Measurements from ENCODE around the gene FOSB.

Gene FOSB

DNA sequence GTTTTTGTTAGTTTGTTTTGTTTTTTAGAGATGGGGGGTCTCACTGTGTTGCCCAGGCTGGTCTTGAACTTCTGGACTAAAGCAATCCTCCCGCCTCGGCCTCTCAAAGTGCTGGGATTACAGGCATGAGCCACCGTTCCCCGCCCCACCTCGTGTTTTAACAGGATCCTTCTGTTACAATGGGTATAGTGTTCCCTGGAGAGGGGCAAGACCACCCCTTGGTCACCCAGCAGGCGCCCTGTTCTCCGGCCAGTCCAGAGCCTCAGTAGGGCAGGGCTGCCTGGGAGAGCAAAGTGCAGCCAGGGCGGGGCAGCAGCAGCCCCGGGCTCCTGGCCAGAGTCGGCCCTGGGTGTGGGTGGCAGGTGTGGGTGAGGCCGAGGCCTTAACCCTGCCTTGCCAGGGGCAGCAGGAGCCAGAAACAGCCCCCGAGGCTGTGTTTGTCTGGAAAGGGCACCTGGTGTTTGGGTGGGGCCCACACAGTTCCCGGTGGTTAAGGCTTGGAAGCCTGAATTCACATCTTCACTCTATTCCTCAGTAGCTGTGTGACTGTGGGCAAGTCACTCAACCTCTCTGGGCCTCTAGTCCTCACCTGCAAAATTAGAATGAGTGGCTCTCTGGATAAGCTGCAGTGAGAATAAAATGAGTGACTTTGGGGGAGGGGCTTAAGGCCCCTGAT, 46.7 kb downstream of the FOSB start:
- Histone ChIP-seq H3K27me3 (ENCODE audit: control insufficient read depth, insufficient read depth, low read length) (no peaks in the 10 kb centered on the region), H3K9me3 (ENCODE audit: control insufficient read depth, insufficient read depth, low read length) (no peaks in the 10 kb centered on the region), H3K27ac (ENCODE audit: low read length) (no peak overlapping the region), H3K4me3 (ENCODE audit: low read length) (no peak overlapping the region), H3K4me1 (ENCODE audit: control insufficient read depth, insufficient read depth, low read length) (no peaks in the 10 kb centered on the region; the same call in 1 of the 2 replicates), H3K36me3 (ENCODE audit: control insufficient read depth, insufficient read depth, low read length) (peaks cover 11% of the 10 kb centered on the region)
- no CpG with 5 or more reads among the region's 13 CpGs for WGBS (ENCODE audit: insufficient coverage, insufficient read length)
- DNase-seq (ENCODE audit: low read depth, low spot score): no peak

DNA sequence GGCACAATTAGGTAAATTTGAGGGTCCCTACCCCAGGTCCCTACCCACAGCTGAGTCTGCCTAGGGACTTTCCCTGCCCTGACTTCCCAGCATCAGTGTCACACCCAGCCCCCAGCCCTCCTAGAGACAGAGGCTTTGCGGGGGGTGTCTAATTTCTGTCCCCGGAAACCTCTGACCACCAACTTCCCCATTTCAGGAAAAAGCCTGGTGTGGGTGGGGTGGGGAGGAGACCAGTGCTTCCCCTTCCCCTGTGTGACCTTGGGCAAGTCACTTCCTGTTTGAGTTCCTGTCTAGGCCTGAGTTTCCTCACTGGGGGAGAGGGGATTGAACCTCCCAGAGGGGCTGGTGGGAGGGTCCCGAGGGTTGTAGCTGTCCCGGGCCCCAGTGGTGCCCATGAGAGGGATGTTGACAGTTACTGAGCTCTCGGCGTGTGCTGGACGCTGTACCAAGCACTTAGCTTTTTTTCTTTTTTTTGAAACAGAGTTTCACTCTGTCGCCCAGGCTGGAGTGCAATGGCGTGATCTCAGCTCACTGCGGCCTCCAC, 47.4 kb downstream of the FOSB start:
- no CpG with 5 or more reads among the region's 10 CpGs for WGBS (ENCODE audit: insufficient coverage, insufficient read length)
- H3K36me3 ChIP-seq (ENCODE audit: control insufficient read depth, insufficient read depth, low read length): peaks cover 14% of the 10 kb centered on the region
- no peaks in the 10 kb centered on the region for H3K27me3 ChIP-seq (ENCODE audit: control insufficient read depth, insufficient read depth, low read length)
- H3K4me1 ChIP-seq (ENCODE audit: control insufficient read depth, insufficient read depth, low read length): no peaks in the 10 kb centered on the region; the same call in 1 of the 2 replicates
- no peak overlapping the region for H3K4me3 ChIP-seq (ENCODE audit: low read length)
- DNase-seq (ENCODE audit: low read depth, low spot score): no peak
- H3K9me3 ChIP-seq (ENCODE audit: control insufficient read depth, insufficient read depth, low read length): no peaks in the 10 kb centered on the region
- no peak overlapping the region for H3K27ac ChIP-seq (ENCODE audit: low read length)

DNA sequence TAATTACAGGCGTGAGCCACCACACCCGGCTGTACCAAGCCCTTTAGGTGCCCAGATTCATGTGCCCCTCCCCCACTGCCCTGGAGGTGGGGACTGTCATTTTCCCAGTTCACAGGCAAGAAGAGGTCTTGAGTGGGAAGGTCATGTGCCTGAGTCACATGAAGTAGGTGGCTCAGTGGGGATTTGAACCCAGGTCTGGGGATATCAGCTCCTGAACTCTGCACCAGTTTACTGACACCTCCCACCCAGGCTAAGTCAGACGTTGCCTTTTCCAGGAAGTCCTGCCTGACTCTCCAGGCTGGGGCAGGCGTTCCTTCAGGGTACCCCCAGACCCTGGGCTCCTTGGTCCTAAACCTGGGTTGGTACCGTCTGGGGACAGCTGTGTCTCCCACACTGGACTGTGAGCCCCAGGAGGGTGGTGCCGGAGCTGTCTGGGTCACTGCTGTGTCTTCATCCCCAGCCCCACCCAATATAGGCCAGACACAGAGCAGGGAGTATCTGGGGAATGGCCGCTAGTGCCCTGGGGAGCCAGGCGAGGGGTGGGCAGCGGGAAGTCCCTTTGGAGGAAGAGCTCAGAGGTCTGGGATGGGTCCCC, 48.1 kb downstream of the FOSB start:
- Histone ChIP-seq H3K4me1 (ENCODE audit: control insufficient read depth, insufficient read depth, low read length) (no peaks in the 10 kb centered on the region; the same call in 1 of the 2 replicates), H3K36me3 (ENCODE audit: control insufficient read depth, insufficient read depth, low read length) (peaks cover 18% of the 10 kb centered on the region), H3K27me3 (ENCODE audit: control insufficient read depth, insufficient read depth, low read length) (no peaks in the 10 kb centered on the region), H3K9me3 (ENCODE audit: control insufficient read depth, insufficient read depth, low read length) (no peaks in the 10 kb centered on the region), H3K4me3 (ENCODE audit: low read length) (no peak overlapping the region), H3K27ac (ENCODE audit: low read length) (no peak overlapping the region)
- no peak for DNase-seq (ENCODE audit: low read depth, low spot score)
- no CpG with 5 or more reads among the region's 9 CpGs for WGBS (ENCODE audit: insufficient coverage, insufficient read length)

DNA sequence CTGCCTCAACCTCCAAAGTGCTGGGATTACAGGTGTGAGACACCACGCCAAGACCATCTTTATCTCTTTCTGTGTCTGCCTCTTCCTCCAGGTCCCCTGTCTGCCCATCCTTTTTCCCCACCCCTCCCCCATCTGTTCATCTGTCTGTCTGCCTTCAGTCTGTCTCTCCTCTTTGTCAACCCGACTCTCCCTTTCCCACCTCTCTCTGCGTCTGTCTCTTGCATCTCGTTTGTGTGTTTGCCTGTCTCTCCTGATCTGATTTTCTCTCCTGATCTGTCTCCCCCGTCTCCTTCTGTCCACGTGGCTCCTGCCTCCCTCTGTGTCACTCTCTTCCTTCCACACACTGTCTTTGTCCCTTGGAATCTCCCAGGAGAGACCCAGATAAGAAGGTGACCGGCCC, 49.4 kb downstream of the FOSB start:
- H3K9me3 ChIP-seq (ENCODE audit: control insufficient read depth, insufficient read depth, low read length): no peaks in the 10 kb centered on the region
- DNase-seq (ENCODE audit: low read depth, low spot score): no peak
- WGBS (ENCODE audit: insufficient coverage, insufficient read length): no CpG with 5 or more reads among the region's 7 CpGs
- peaks cover 22% of the 10 kb centered on the region for H3K36me3 ChIP-seq (ENCODE audit: control insufficient read depth, insufficient read depth, low read length)
- no peak overlapping the region for H3K4me3 ChIP-seq (ENCODE audit: low read length)
- no peak overlapping the region for H3K27ac ChIP-seq (ENCODE audit: low read length)
- H3K27me3 ChIP-seq (ENCODE audit: control insufficient read depth, insufficient read depth, low read length): no peaks in the 10 kb centered on the region
- H3K4me1 ChIP-seq (ENCODE audit: control insufficient read depth, insufficient read depth, low read length): no peaks in the 10 kb centered on the region; the same call in 1 of the 2 replicates

DNA sequence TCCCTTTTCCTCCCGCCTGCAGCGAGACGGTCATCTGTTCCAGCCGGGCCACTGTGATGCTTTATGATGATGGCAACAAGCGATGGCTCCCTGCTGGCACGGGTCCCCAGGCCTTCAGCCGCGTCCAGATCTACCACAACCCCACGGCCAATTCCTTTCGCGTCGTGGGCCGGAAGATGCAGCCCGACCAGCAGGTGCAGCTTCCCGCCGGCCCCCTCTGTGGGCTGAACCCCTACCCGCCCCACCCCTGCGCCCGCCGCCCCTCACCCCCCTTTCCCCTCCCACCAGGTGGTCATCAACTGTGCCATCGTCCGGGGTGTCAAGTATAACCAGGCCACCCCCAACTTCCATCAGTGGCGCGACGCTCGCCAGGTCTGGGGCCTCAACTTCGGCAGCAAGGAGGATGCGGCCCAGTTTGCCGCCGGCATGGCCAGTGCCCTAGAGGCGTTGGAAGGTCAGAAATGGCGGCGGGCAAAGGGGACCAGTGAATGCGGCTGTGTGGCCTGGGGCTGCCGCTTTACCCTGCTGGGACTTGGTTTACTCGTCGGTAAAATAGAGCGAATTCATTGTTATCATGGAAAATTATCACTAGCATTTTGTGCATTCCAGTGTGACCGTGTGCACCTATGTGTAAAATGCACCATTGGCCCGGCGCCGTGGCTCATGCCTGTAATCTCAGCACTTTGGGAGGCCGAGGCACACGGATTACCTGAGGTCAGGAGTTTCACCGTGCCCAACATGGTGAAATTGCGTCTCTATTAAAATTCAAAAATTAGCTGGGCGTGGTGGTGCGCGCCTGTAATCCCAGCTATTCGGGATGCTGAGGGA, 50.1 kb downstream of the FOSB start:
- DNase-seq (ENCODE audit: low read depth, low spot score): no peak
- no peaks in the 10 kb centered on the region; the same call in 1 of the 2 replicates for H3K4me1 ChIP-seq (ENCODE audit: control insufficient read depth, insufficient read depth, low read length)
- H3K36me3 ChIP-seq (ENCODE audit: control insufficient read depth, insufficient read depth, low read length): peaks cover 22% of the 10 kb centered on the region
- H3K27ac ChIP-seq (ENCODE audit: low read length): no peak overlapping the region
- no peaks in the 10 kb centered on the region for H3K27me3 ChIP-seq (ENCODE audit: control insufficient read depth, insufficient read depth, low read length)
- no peaks in the 10 kb centered on the region for H3K9me3 ChIP-seq (ENCODE audit: control insufficient read depth, insufficient read depth, low read length)
- H3K4me3 ChIP-seq (ENCODE audit: low read length): no peak overlapping the region
- WGBS (ENCODE audit: insufficient coverage, insufficient read length): no CpG with 5 or more reads among the region's 50 CpGs

DNA sequence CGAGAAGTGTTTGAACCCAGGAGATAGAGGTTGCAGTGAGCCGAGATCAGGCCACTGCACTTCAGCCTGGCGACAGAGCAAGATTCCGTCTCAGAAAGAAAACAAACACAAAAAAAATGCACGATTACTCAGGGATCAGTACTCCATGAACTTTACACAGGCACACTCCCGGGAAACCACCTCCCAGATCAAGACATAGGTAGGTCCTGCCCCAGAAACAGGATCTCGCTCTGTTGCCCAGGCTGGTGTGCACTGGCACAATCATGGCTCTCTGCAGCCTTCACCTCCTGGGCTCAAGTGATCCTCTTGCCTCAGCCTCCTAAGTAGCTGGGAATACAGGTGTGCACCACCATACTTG, 50.7 kb downstream of the FOSB start:
- peaks cover 22% of the 10 kb centered on the region for H3K36me3 ChIP-seq (ENCODE audit: control insufficient read depth, insufficient read depth, low read length)
- no CpG with 5 or more reads among the region's 7 CpGs for WGBS (ENCODE audit: insufficient coverage, insufficient read length)
- no peaks in the 10 kb centered on the region; the same call in none of the 2 replicates for H3K4me1 ChIP-seq (ENCODE audit: control insufficient read depth, insufficient read depth, low read length)

DNA sequence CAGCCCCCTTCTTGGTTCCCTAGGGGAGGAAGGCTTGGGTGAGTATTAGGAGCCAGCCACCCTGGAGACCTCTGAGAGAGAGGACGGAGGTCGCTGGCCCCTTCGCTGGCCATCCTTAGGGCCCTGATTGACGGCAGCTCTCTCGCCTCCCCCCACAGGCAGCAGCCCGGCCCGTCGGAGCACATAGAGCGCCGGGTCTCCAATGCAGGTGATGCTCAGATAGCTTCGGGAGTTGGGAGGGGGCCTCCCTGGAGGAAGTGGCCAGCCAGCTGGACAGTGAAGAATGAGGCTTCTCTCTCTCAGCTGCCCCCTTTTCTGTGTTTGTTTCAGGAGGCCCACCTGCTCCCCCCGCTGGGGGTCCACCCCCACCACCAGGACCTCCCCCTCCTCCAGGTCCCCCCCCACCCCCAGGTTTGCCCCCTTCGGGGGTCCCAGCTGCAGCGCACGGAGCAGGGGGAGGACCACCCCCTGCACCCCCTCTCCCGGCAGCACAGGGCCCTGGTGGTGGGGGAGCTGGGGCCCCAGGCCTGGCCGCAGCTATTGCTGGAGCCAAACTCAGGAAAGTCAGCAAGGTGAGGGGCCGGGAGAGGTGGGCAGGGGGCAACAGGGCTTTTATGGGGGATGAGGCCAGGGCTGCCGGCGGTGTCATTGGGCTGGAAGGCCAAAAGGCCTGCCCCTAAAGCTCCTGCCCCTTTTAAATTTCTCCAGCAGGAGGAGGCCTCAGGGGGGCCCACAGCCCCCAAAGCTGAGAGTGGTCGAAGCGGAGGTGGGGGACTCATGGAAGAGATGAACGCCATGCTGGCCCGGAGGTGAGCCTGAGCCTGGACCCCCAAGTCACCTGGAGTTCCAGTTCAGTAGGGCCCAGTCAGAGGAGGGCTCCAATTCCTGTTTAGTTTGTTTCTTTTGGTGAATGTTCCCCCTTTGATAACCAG, 54.5 kb downstream of the FOSB start:
- no peak overlapping the region for H3K4me3 ChIP-seq (ENCODE audit: low read length)
- WGBS (ENCODE audit: insufficient coverage, insufficient read length): no CpG with 5 or more reads among the region's 24 CpGs
- H3K4me1 ChIP-seq (ENCODE audit: control insufficient read depth, insufficient read depth, low read length): peaks cover 1% of the 10 kb centered on the region; the same call in 1 of the 2 replicates
- H3K36me3 ChIP-seq (ENCODE audit: control insufficient read depth, insufficient read depth, low read length): peaks cover 35% of the 10 kb centered on the region
- H3K27ac ChIP-seq (ENCODE audit: low read length): no peak overlapping the region
- no peak for DNase-seq (ENCODE audit: low read depth, low spot score)
- H3K9me3 ChIP-seq (ENCODE audit: control insufficient read depth, insufficient read depth, low read length): no peaks in the 10 kb centered on the region
- no peaks in the 10 kb centered on the region for H3K27me3 ChIP-seq (ENCODE audit: control insufficient read depth, insufficient read depth, low read length)

More for the DNA sequence above, 50.7 kb downstream of the FOSB start:
- Histone ChIP-seq H3K4me3 (ENCODE audit: low read length) (no peak overlapping the region), H3K9me3 (ENCODE audit: control insufficient read depth, insufficient read depth, low read length) (no peaks in the 10 kb centered on the region), H3K27ac (ENCODE audit: low read length) (no peak overlapping the region), H3K27me3 (ENCODE audit: control insufficient read depth, insufficient read depth, low read length) (no peaks in the 10 kb centered on the region)
- DNase-seq (ENCODE audit: low read depth, low spot score): no peak

DNA sequence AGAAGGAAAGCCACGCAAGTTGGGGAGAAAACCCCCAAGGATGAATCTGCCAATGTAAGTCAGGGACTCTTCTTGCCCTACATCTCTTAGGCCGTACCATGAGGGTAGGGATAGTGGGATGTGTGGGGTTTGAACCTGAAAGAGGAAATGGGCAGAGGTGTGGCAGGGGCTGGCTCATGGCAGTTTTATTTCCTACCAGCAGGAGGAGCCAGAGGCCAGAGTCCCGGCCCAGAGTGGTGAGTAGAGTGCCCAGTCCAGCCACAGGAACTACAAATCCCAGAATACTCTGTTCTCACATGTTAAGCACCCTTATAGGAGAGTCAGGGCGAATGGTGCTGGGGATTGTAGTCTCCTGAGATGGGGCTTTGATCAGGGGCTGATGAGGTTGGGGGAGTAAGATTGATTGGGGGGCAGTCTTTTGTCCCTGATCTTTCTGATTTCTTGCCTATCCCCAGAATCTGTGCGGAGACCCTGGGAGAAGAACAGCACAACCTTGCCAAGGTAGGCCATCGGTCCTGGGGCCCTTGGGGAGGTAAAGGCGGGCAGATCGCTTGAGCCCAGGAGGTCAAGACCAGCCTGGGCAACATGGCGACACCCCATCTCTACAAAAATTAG, 56.0 kb downstream of the FOSB start:
- WGBS (ENCODE audit: insufficient coverage, insufficient read length): no CpG with 5 or more reads among the region's 9 CpGs
- H3K27ac ChIP-seq (ENCODE audit: low read length): no peak overlapping the region
- no peaks in the 10 kb centered on the region for H3K9me3 ChIP-seq (ENCODE audit: control insufficient read depth, insufficient read depth, low read length)
- peaks cover 6% of the 10 kb centered on the region for H3K4me1 ChIP-seq (ENCODE audit: control insufficient read depth, insufficient read depth, low read length)
- peak; percentile 72 for DNase-seq (ENCODE audit: low read depth, low spot score)
- H3K36me3 ChIP-seq (ENCODE audit: control insufficient read depth, insufficient read depth, low read length): peaks cover 24% of the 10 kb centered on the region
- H3K4me3 ChIP-seq (ENCODE audit: low read length): no peak overlapping the region
- H3K27me3 ChIP-seq (ENCODE audit: control insufficient read depth, insufficient read depth, low read length): no peaks in the 10 kb centered on the region

DNA sequence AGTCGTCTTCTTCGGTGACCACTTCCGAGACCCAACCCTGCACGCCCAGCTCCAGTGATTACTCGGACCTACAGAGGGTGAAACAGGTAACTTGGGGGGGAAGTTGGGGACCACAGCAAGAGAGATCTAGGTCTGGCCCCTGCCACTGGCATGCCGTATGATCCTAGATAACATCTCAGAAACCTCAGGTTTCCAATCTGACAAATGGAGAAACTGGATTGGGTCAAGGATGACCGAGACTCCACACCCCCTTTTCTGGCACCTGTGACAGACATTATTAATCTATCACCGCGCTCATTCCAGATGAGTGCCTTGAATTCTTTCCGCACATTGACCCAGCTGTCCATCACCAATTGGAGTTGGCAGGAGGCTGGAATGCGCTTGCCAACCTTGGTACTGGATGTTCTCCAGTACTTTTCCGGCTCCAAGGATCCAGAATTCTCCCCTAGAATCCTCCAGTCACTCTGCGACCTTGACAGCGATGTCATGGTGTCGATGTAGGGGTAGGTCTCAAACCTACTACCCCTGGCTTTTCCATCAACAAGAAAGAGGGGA, 56.9 kb downstream of the FOSB start:
- H3K27me3 ChIP-seq (ENCODE audit: control insufficient read depth, insufficient read depth, low read length): no peaks in the 10 kb centered on the region
- H3K36me3 ChIP-seq (ENCODE audit: control insufficient read depth, insufficient read depth, low read length): peaks cover 24% of the 10 kb centered on the region
- H3K4me3 ChIP-seq (ENCODE audit: low read length): no peak overlapping the region
- DNase-seq (ENCODE audit: low read depth, low spot score): no peak
- peaks cover 6% of the 10 kb centered on the region for H3K4me1 ChIP-seq (ENCODE audit: control insufficient read depth, insufficient read depth, low read length)
- H3K9me3 ChIP-seq (ENCODE audit: control insufficient read depth, insufficient read depth, low read length): no peaks in the 10 kb centered on the region
- no CpG with 5 or more reads among the region's 15 CpGs for WGBS (ENCODE audit: insufficient coverage, insufficient read length)
- no peak overlapping the region for H3K27ac ChIP-seq (ENCODE audit: low read length)
